SK-N-SH treated with all-trans-retinoic acid at 6 μM for 48 hours (cell line): ENCODE measurements around the gene ATP6AP1.

Source experiments
- BACH2 ChIP-seq: fragments of 250-450 bp; sonication (Bioruptor Pico); IDR thresholded peaks from 2 replicates; pipeline ENCODE4 v1.9.0; 2021; ENCODE audit warnings: mild to moderate bottlenecking, borderline replicate concordance
- GLIS3 ChIP-seq: fragments of 250-450 bp; sonication (Bioruptor Pico); IDR thresholded peaks from 2 replicates; pipeline ENCODE4 v1.5.0; 2020; ENCODE audit warnings: mild to moderate bottlenecking, moderate library complexity

GRCh38 chrX:154445776-154446175 lies 17.3 kb downstream of the ATP6AP1 start:
- TF ChIP-seq BACH2 (CRISPR knock-in tag): no peak
- TF ChIP-seq GLIS3: no peak
